ENCODE results near the gene AK2.

GRCh38 chr1:32988665-32989064, 48.0 kb downstream of the AK2 start:
- no peak for TF ChIP-seq CTCF (IDR thresholded peaks at IDR 0.05)
- TF ChIP-seq POLR2AphosphoS5 (IDR thresholded peaks at IDR 0.05), result no peak
- TF ChIP-seq POLR2A (IDR thresholded peaks at IDR 0.05), result no peak
